ENCODE results near the gene CNPY1.

The CNPY1 gene

GRCh38 chr7:155484483-155485399, 61.6 kb downstream of the CNPY1 start:
- no peak for DNase-seq
- no peaks in the 10 kb centered on the region for H3K27me3 ChIP-seq (ENCODE audit: insufficient read depth, low read depth, severe bottlenecking)
- H3K9me3 ChIP-seq (ENCODE audit: severe bottlenecking) = peaks cover 3% of the 10 kb centered on the region
- no peaks in the 10 kb centered on the region for H3K36me3 ChIP-seq
- no peak overlapping the region for H3K4me3 ChIP-seq (ENCODE audit: low read depth, low read length)
- TF ChIP-seq, protein P1, sequence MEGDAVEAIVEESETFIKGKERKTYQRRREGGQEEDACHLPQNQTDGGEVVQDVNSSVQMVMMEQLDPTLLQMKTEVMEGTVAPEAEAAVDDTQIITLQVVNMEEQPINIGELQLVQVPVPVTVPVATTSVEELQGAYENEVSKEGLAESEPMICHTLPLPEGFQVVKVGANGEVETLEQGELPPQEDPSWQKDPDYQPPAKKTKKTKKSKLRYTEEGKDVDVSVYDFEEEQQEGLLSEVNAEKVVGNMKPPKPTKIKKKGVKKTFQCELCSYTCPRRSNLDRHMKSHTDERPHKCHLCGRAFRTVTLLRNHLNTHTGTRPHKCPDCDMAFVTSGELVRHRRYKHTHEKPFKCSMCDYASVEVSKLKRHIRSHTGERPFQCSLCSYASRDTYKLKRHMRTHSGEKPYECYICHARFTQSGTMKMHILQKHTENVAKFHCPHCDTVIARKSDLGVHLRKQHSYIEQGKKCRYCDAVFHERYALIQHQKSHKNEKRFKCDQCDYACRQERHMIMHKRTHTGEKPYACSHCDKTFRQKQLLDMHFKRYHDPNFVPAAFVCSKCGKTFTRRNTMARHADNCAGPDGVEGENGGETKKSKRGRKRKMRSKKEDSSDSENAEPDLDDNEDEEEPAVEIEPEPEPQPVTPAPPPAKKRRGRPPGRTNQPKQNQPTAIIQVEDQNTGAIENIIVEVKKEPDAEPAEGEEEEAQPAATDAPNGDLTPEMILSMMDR (IDR thresholded peaks at IDR 0.05; ENCODE audit: low read depth, low read length) = no peak
- H3K27ac ChIP-seq = no peak overlapping the region

GRCh38 chr7:155483868-155484325, 62.5 kb downstream of the CNPY1 start:
- DNase-seq = no peak
- Histone ChIP-seq H3K4me3 (ENCODE audit: low read depth, low read length) (no peak overlapping the region), H3K36me3 (no peaks in the 10 kb centered on the region), H3K27me3 (ENCODE audit: insufficient read depth, low read depth, severe bottlenecking) (no peaks in the 10 kb centered on the region), H3K27ac (no peak overlapping the region), H3K9me3 (ENCODE audit: severe bottlenecking) (peaks cover 3% of the 10 kb centered on the region)
- TF ChIP-seq, protein P1 (IDR thresholded peaks at IDR 0.05; ENCODE audit: low read depth, low read length) = no peak

DNA sequence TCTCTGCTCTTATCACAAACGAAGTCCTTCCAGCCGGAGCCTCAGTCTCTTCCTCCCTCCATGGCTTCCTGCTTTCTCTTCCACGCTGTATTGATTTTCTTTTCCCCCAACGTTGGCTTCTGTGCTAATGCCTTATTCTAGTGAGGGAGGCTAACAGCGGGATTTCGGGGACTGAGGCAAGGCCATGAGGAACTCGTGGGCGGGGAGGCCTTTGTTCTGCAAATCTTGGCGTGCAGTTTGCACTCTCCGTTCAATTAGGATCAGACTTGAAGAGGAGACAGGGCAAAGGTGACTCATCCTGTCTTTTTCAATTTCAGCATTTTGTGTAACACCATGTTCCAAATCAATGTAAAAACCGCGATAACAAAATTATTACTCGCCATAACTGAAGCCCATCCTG, 63.1 kb downstream of the CNPY1 start:
- TF ChIP-seq, protein P1 (IDR thresholded peaks at IDR 0.05; ENCODE audit: low read depth, low read length) = no peak
- DNase-seq = no peak
- H3K27ac ChIP-seq = no peak overlapping the region
- peaks cover 3% of the 10 kb centered on the region for H3K9me3 ChIP-seq (ENCODE audit: severe bottlenecking)
- H3K36me3 ChIP-seq = no peaks in the 10 kb centered on the region
- no peaks in the 10 kb centered on the region for H3K27me3 ChIP-seq (ENCODE audit: insufficient read depth, low read depth, severe bottlenecking)
- H3K4me3 ChIP-seq (ENCODE audit: low read depth, low read length) = no peak overlapping the region

DNA sequence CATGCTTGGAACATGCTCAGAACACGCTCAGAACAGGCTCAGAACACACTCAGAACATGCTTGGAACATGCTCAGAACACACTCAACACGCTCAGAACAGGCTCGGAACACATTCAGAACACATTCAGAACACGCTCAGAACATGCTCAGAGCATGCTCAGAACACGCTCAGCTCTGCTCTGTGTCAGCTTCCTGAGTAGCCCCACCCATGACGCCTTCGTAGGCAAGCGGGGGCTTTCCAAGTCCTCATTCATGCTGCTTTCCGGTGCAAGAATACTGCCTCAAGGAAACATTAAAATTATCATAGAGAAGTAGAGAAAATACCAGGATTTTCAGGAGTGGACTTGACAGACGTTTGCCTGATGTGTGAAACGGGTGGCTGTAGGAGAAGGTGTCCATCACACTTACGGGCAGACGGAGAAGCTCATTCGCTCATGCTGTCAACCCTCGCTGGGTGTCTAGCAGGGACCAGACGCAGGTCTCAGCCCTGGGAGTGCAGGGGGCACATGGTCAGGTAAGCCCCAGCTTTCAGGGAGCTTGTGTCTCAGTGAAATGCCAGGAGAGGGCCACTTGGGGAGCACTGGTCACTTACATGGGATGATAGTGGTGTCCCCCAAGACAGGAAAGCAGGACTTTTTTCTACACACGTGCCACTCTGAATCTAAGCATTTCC, 63.7 kb downstream of the CNPY1 start:
- TF ChIP-seq, protein P1 (IDR thresholded peaks at IDR 0.05; ENCODE audit: low read depth, low read length) = no peak
- no peak for DNase-seq
- peaks cover 3% of the 10 kb centered on the region for H3K9me3 ChIP-seq (ENCODE audit: severe bottlenecking)
- H3K4me3 ChIP-seq (ENCODE audit: low read depth, low read length) = no peak overlapping the region
- H3K27me3 ChIP-seq (ENCODE audit: insufficient read depth, low read depth, severe bottlenecking) = no peaks in the 10 kb centered on the region
- H3K27ac ChIP-seq = no peak overlapping the region
- H3K36me3 ChIP-seq = no peaks in the 10 kb centered on the region

GRCh38 chr7:155481764-155482163, 64.6 kb downstream of the CNPY1 start:
- DNase-seq = no peak
- Histone ChIP-seq H3K27ac (no peak overlapping the region), H3K9me3 (ENCODE audit: severe bottlenecking) (peaks cover 3% of the 10 kb centered on the region), H3K27me3 (ENCODE audit: insufficient read depth, low read depth, severe bottlenecking) (peaks cover 2% of the 10 kb centered on the region), H3K36me3 (no peaks in the 10 kb centered on the region), H3K4me3 (ENCODE audit: low read depth, low read length) (no peak overlapping the region)
- TF ChIP-seq, protein P1 (IDR thresholded peaks at IDR 0.05; ENCODE audit: low read depth, low read length) = no peak
